Measurements from ENCODE around the gene FBXO3.

The FBXO3 gene

GRCh38 chr11:33701302-33702230 lies 72.8 kb downstream of the FBXO3 start:
- DNase-seq (ENCODE audit: low spot score) = peak; percentile 7

DNA sequence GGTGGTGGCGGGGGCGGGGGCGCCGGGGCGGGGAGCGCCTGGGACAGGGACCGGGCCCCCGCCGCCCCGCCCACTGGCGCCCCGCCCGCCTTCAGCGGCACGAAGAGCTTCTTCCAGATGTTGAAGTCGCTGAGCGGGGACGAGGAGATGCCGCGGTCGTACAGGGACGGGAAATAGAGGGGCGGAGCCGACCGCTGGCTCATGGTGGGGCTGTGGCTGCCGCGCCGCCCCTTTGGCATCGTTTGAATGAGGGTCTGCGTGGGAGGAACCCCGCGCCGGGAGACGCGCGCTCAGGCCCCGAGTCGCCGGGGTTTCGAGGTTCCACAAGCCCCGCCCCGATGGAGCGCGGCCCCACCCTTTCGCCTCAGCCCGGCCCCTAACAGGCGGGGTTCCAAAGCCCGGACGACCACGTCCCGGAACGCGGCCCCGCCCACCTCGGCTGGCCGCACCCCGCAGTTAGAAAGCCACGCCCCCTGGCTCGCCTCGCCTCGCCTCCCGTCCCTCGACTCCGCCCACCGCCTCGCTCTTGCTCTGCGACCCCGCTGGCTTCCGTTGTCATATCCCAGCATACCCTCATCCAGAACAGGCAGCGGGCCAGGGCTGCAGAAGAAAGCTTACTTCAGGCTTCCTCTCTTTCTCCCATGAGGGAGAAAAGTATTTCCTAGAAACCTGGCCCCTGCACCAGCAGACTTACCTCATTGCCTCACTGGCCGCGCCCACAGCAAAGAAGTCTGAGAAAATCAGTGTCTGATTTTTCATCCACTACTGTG lies 73.6 kb downstream of the FBXO3 start, which contains the start of gene C11orf91:
C11orf91 (minus strand) TSS at position 325 of the 770 bp plus-strand sequence; CDS start at position 239, 86 bp downstream.
- peak; percentile 93 for DNase-seq (ENCODE audit: low spot score)

DNA sequence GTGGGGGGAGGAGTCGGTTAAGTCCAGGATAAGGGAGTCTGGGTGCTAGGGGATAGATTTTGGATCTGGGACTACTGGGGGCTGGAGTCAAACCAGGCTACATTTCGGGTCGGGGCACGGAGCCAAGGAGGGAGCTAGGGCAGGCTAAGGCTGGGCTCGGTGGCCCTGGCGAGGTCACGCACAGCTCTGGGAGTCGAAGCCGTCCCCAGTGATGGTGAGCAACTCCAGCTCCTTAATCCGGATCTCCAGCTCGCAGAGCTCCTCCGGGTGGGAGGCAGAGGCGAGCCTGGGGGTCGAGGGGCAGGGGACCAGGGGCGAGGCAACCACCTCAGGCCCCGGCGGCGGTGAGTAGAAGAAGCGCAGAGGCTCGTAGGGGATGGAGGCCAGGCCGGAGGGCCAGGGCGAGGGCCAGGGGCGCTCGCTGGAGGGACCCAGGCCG lies 74.2 kb downstream of the FBXO3 start:
- no peak for DNase-seq (ENCODE audit: low spot score)

- DNase-seq (ENCODE audit: low spot score) = no peak
Observed at GRCh38 chr11:33699515-33700062, 74.7 kb downstream of the FBXO3 start.

GRCh38 chr11:33698921-33699320 lies 75.4 kb downstream of the FBXO3 start:
- no peak for DNase-seq (ENCODE audit: low spot score)

DNA sequence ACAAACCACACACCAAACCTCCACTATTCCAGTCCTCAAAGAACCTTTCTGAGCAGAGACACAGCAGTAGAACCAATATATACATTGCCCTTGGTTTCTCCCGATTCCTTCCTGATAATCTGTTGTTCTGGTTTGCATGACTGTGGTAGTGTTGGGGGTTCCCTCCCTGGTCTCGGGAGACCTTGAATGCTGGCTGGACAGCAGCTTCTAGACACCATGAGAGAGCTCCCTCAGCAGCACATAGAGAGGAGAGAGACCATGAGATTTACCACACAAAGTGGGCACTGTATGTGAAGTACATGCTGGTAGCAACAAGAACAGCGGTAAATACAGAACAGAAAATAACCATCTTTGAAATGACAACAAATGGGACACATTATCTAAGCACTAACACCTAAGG lies 76.3 kb downstream of the FBXO3 start:
- no peak for DNase-seq (ENCODE audit: low spot score)

DNA sequence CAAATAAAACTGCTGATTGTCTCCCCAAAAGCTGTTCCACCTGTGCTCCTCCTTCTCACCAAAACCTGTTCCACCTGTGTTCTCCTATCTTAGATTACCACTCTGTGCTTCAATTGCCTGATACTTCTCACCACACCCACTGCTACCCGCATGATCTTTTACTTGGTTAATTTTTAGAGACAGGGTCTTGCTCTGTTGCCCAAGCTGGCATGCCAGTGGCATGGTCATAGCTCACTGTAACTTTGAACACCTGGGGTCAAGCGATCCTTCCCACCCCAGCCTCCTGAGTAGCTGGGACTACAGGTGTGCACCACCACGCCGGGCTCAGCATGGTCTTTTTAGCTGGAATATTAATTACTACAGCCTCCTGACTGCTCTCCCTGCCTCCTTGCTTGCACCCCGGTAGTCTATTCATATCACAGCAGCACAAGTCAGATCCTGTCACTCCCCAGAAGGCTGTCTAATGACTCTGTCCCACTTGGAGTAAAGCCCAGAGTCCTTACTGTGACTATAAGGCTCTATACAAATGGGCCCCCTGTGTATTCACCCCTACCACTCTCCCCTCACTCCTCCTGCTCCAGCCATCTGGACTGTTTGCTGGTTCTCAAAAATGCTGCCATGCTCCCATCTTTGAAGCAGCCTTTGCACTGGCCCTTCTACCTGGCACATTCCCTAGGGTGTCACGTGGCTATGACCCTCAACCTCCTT lies 77.2 kb downstream of the FBXO3 start:
- no peak for DNase-seq (ENCODE audit: low spot score)

DNA sequence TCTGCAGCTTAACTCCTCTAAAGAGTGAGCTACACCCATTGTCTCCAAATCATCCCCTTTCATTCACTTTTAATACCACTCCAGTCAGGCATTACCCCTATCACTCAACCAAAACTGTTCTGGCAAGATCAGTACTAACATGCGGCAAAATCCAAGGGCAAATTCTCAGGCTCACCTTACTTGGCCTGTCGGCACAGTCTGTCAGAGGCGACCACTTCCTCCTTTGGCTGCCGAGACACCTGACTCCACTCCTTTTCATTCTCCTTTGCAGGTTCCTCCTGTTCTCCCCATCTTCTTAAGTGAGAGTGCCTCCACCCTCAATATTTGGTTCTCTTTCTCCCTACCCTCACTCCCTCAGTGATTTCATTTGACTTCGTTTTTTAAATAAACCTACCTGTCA lies 77.9 kb downstream of the FBXO3 start:
- DNase-seq (ENCODE audit: low spot score) = no peak

GRCh38 chr11:33695051-33695566 lies 79.2 kb downstream of the FBXO3 start:
- no peak for DNase-seq (ENCODE audit: low spot score)

GRCh38 chr11:33694346-33695050 lies 79.8 kb downstream of the FBXO3 start:
- no peak for DNase-seq (ENCODE audit: low spot score)

GRCh38 chr11:33692541-33692940 lies 81.8 kb downstream of the FBXO3 start:
- no peak for DNase-seq (ENCODE audit: low spot score)

DNA sequence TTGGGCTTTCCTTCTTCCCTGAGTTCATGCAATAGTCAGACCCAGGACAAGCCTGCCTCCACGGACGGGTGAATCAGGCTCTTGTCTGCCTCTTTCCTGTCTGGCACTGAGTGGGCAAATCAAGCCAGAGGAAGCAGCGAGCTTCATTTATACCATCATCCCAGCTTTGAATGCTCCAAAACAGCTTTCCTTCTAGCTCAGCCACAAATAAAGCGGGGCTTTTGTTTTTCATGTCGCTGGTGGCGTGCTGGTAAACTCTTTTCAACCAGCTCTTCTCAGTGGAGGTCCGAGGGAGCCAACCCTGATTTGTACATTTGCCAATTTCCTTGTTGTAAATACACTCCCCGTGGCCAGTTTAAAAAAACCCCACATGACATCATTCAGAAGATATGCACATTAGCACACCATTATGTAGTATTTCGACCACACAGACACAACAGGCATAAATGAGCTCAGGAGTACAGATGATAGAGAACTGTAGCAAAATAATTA lies 82.3 kb downstream of the FBXO3 start:
- DNase-seq (ENCODE audit: low spot score) = no peak

DNA sequence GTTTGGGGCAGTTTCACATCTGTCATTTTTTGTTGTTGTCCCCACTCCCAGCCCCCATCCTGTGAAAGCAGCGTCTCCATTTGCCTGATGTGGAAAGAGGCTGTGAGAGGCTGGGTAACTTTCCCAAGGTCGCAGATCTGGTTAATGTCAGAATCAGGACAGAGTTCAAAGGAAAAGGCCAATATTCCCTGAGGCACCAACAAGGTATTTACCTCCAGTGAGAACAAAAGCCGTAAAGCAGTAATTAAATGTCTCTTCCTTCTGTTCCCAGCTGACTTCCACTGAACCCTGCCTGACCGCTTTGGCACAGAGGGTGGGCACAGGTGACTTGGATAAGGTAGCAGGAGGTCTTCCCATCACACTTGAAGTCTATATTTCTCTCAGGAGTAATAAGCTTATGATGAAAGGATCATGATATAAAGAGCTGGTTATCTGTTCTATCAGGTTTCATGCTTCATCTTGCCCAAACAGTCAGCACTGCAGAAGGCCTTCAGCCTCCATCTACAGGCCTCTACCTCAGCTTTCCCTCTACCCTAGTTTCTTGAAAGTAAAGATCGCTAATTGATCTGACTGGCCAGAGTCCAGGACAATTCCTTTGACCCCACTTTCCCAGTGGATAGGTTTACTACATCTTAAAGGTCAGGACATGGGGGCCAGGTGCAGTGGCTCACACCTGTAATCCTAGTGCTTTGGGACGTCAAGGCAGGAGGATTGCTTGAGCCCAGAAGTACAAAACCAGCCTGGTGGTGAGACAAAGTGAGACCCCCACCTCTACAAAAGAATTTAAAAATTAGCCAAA lies 83.1 kb downstream of the FBXO3 start:
- DNase-seq (ENCODE audit: low spot score) = no peak

Measured in CD4-positive, alpha-beta T cell treated with Interleukin-2 at 100 ng/mL for 4 hours (primary cell).